ENCODE data around the gene SPPL2B.

- TF ChIP-seq EGR1 (IDR thresholded peaks at IDR 0.05; ENCODE audit: low read depth in 2 of 2) (no peak), RAD21 (IDR thresholded peaks at IDR 0.05) (no peak), GABPA (IDR thresholded peaks at IDR 0.05 in 1 of 2, conservative IDR thresholded peaks at IDR 0.05 in 1 of 2) (no peak), YY1 (IDR thresholded peaks at IDR 0.05) (no peak), FOXA1 (IDR thresholded peaks at IDR 0.05) (no peak), JUND (IDR thresholded peaks at IDR 0.05) (no peak), SP1 (IDR thresholded peaks at IDR 0.05) (no peak)
- TF ChIP-seq, protein P1, sequence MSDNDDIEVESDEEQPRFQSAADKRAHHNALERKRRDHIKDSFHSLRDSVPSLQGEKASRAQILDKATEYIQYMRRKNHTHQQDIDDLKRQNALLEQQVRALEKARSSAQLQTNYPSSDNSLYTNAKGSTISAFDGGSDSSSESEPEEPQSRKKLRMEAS (IDR thresholded peaks at IDR 0.05) = no peak
- TF ChIP-seq, protein P2, sequence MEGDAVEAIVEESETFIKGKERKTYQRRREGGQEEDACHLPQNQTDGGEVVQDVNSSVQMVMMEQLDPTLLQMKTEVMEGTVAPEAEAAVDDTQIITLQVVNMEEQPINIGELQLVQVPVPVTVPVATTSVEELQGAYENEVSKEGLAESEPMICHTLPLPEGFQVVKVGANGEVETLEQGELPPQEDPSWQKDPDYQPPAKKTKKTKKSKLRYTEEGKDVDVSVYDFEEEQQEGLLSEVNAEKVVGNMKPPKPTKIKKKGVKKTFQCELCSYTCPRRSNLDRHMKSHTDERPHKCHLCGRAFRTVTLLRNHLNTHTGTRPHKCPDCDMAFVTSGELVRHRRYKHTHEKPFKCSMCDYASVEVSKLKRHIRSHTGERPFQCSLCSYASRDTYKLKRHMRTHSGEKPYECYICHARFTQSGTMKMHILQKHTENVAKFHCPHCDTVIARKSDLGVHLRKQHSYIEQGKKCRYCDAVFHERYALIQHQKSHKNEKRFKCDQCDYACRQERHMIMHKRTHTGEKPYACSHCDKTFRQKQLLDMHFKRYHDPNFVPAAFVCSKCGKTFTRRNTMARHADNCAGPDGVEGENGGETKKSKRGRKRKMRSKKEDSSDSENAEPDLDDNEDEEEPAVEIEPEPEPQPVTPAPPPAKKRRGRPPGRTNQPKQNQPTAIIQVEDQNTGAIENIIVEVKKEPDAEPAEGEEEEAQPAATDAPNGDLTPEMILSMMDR (IDR thresholded peaks at IDR 0.05; ENCODE audit: low read depth, low read length, missing input control) = no peak
- TF ChIP-seq, protein P3, sequence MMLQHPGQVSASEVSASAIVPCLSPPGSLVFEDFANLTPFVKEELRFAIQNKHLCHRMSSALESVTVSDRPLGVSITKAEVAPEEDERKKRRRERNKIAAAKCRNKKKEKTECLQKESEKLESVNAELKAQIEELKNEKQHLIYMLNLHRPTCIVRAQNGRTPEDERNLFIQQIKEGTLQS (IDR thresholded peaks at IDR 0.05) = no peak
- TF ChIP-seq, protein P4, sequence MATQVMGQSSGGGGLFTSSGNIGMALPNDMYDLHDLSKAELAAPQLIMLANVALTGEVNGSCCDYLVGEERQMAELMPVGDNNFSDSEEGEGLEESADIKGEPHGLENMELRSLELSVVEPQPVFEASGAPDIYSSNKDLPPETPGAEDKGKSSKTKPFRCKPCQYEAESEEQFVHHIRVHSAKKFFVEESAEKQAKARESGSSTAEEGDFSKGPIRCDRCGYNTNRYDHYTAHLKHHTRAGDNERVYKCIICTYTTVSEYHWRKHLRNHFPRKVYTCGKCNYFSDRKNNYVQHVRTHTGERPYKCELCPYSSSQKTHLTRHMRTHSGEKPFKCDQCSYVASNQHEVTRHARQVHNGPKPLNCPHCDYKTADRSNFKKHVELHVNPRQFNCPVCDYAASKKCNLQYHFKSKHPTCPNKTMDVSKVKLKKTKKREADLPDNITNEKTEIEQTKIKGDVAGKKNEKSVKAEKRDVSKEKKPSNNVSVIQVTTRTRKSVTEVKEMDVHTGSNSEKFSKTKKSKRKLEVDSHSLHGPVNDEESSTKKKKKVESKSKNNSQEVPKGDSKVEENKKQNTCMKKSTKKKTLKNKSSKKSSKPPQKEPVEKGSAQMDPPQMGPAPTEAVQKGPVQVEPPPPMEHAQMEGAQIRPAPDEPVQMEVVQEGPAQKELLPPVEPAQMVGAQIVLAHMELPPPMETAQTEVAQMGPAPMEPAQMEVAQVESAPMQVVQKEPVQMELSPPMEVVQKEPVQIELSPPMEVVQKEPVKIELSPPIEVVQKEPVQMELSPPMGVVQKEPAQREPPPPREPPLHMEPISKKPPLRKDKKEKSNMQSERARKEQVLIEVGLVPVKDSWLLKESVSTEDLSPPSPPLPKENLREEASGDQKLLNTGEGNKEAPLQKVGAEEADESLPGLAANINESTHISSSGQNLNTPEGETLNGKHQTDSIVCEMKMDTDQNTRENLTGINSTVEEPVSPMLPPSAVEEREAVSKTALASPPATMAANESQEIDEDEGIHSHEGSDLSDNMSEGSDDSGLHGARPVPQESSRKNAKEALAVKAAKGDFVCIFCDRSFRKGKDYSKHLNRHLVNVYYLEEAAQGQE (IDR thresholded peaks at IDR 0.05) = no peak
- TF ChIP-seq, protein P5, sequence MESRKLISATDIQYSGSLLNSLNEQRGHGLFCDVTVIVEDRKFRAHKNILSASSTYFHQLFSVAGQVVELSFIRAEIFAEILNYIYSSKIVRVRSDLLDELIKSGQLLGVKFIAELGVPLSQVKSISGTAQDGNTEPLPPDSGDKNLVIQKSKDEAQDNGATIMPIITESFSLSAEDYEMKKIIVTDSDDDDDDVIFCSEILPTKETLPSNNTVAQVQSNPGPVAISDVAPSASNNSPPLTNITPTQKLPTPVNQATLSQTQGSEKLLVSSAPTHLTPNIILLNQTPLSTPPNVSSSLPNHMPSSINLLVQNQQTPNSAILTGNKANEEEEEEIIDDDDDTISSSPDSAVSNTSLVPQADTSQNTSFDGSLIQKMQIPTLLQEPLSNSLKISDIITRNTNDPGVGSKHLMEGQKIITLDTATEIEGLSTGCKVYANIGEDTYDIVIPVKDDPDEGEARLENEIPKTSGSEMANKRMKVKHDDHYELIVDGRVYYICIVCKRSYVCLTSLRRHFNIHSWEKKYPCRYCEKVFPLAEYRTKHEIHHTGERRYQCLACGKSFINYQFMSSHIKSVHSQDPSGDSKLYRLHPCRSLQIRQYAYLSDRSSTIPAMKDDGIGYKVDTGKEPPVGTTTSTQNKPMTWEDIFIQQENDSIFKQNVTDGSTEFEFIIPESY (IDR thresholded peaks at IDR 0.05) = no peak
Measured at GRCh38 chr19:2345794-2346663, 17.5 kb downstream of the SPPL2B start.

Measured in liver (tissue), 3 donors.